Left cardiac atrium (tissue), 4 donors: ENCODE results near the gene ARHGAP26. TPM values are rescaled to one million over a fixed set of nuclear protein-coding genes. Genes with fewer than 3 reads are reported as not detected.

Experiments used
- ATAC-seq, 2 donors: fragments of 200-7000 bp; cut with Tn5 transposase; one replicate each; pipeline ENCODE4 v1.9.1; 2020; ENCODE audit warnings: mild to moderate bottlenecking in 2 of 2, moderate library complexity in 2 of 2
- DNase-seq: peaks from one replicate; pipeline ENCODE4 v3.0.0-alpha.2; 2020
- intact Hi-C, 2 donors: fragments of 100-400 bp; cut with DNase I; formaldehyde crosslinking; loops; one replicate each; pipeline versions ENCODE4 v1.14.1 to v1.15.1; 2022 to 2023
- total RNA-seq, 2 donors: library from RNA; stranded (reverse); fragmentation: NEBNext Ultra II Directional; extraction: Animal tissue kit (Norgen Biotek cat#: 25700); gene quantifications; one replicate each; pipeline ENCODE4 v1.2.1, GENCODE V29; 2021
- donor health status: DM: no; HTN: yes; CAD: no.
- donor health status: DM: no; HTN: yes; CAD: no; lungs with severe emphysema.
- donor health status: DM: yes; HTN: yes; CAD: no.
- donor health status: Dilated cardiomyopathy.

ARHGAP26 gene
- total RNA-seq, 2 donors from 2014 or later: 29.6 to 50.2 TPM

DNA sequence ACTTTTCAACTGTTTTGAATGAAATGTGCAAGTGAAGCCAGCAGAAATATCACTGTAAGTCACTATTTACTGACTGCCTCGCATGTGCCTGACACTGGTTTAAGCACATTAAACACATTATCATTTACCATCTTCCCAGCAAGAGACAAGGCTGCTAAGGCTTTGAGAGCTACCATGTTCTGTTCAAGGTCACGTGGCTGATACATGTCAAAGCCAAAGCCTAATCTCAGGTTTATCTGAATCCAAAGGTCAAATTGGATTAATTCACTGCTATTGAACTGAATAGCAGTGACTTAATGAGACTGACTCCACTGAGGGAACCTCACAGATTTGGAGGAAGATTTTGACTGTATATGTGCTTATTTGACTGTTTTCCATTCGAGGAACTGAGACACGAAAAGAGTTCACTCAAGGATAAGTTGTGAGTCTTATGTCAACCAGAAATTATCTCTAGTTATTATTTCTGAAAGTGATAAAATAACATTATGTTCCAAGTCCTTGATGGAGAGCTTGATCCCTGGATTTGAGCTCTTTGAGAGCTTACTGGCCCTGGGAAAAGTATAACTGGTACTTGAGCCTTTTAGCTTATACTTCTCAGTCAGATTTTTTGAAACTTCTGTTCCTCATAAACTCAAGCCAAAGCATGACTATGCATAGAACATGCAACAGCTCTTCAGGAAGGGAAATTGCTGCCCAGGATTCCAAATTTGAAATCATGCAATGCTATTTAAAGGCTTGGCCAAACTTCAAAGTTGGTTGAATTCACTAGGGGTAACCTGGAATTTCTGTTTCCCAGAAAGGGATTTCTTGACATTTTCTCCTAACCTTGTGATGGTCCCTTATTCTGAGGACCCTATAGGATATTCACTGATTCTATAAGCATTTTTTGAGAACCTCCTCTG lies 23.4 kb upstream of the ARHGAP26 start:
- no peak for ATAC-seq
- intact Hi-C loops: no loop called here

DNA sequence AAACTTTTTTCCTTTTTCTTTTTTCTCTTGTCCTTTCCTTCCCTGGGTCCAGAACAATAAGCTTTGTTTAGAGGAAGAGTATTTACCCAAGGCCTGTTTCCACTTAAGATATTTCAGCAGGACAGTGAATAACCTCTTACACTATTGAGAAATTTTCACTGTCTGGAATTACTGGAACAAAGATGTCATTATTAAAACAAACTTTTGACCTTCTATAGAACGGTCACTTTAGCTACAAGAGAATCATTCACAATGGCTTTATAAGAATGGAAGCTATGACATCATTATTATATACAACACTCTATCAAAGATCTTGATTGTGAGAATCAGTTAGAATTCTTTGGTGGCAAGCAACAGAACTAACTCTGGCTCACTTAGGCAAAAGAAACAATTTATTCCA lies 22.0 kb upstream of the ARHGAP26 start:
- DNase-seq: no peak
- no peak for ATAC-seq
- intact Hi-C loops: no loop called here

More for the DNA sequence above, 23.4 kb upstream of the ARHGAP26 start:
- DNase-seq: no peak

GRCh38 chr5:142748568-142749249 lies 21.5 kb upstream of the ARHGAP26 start:
- intact Hi-C loops: no loop called here

GRCh38 chr5:142749321-142749720 lies 20.9 kb upstream of the ARHGAP26 start:
- DNase-seq (no peak), ATAC-seq (peak in 1 of 2 donors; percentile 47)
- intact Hi-C loops: no loop called here

More at GRCh38 chr5:142748568-142749249, 21.5 kb upstream of the ARHGAP26 start:
- no peak for DNase-seq
- ATAC-seq: peak in 1 of 2 donors; percentile 14

GRCh38 chr5:142753116-142753631 lies 17.0 kb upstream of the ARHGAP26 start:
- ATAC-seq (peak; percentile 72 to 76), DNase-seq (peak; percentile 81)
- intact Hi-C loops: no loop called here

- DNase-seq: peak; percentile 42
- ATAC-seq: peak; percentile 6 to 75
- intact Hi-C loops: no loop called here
Measured at GRCh38 chr5:142754031-142754430, 16.1 kb upstream of the ARHGAP26 start.

DNA sequence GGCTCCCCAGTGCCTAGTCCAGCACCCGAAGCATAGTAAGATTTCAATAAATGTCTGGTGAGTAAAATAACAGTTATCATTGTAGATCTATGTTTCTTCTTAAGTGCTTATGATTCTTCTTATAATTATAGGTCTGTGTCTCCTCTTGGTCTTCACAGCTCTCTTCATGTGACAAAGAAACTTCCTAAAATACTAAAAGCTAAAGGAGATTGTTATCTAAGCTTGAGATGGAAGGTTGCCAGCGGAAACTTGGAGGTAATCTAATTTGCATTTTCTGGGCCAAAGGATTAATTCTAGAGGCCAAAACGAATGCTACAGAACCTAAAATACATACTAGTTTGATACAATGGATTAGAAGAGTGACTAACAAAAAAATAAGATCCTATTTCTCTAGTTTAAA lies 13.6 kb upstream of the ARHGAP26 start:
- DNase-seq (no peak), ATAC-seq (no peak)
- intact Hi-C loops: loop anchor here in 1 of 2 donors (5.0 kb wide), 1 partner anchor 34 kb away; no protein-coding TSS in a partner anchor

GRCh38 chr5:142757564-142757963 lies 12.6 kb upstream of the ARHGAP26 start:
- DNase-seq: no peak
- ATAC-seq: no peak
- intact Hi-C loops: loop anchor here in 1 of 2 donors (5.0 kb wide), 1 partner anchor 35 kb away; no protein-coding TSS in a partner anchor

- ATAC-seq (peak in 1 of 2 donors; percentile 68), DNase-seq (no peak)
- intact Hi-C loops: loop anchor here in 1 of 2 donors (5.0 kb wide), 1 partner anchor 36 kb away; no protein-coding TSS in a partner anchor
Measured at GRCh38 chr5:142758062-142758795, 11.9 kb upstream of the ARHGAP26 start.

DNA sequence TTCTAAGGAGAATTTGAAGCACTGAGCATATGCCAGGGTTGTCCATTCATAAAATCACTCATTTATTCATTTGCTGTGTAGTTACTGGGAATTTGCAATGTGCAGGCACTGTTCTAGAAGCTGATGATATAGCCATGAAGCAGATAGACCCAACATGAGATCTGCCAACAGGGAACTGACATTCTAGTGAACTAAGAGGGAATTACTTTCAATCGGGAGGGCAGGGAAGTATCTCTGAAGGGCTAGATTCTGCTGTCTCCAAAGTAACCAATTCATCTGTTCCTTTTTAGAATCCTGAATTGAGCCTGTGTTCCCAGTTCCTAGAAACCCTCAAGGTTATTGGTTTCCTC lies 11.4 kb upstream of the ARHGAP26 start:
- no peak for ATAC-seq
- intact Hi-C loops: loop anchor here in 1 of 2 donors (5.0 kb wide), 1 partner anchor 36 kb away; no protein-coding TSS in a partner anchor
- DNase-seq: no peak

DNA sequence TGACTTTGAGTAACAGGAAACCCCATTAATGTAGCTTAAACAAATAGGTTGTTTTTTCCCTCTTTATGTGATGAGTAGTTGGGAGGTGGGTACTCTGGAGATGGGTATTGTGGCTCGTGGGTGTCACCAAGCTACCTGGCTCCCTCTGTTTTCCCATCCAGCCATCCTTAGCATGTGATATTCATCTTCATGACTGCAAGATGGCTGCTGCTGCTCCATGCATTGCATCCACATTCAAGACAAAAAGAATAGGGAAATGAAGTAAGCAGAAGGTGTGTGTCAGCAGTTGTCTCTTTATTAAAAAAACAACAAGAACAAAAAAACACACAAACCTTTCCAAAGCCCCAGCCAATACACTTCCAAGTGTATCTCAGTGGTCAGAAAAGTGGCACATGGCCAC lies 6.5 kb upstream of the ARHGAP26 start:
- intact Hi-C loops: no loop called here
- DNase-seq (no peak), ATAC-seq (no peak)

- intact Hi-C loops: no loop called here
- ATAC-seq (no peak), DNase-seq (no peak)
Measured at GRCh38 chr5:142767178-142767577, 3.0 kb upstream of the ARHGAP26 start.

DNA sequence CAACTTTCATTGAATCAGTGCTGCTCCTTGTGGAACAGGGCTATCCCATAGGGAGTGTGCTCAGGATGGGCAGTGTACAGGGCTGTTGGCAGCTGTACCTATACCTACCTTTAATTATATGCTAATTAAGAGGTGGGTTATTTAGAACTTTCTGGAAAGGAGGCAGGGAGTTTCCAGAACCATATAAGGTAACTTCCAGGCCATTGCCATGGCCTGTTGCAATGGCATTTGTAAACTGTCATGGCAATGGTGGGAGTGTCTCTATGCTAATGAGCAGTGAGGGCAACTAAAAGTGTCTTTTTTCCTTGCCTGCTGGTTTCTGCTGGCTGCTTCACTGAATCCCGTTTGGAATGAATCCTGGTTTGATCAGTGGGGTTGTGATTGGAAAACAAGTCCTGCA lies 2.3 kb upstream of the ARHGAP26 start:
- intact Hi-C loops: no loop called here
- ATAC-seq: no peak
- DNase-seq: no peak

DNA sequence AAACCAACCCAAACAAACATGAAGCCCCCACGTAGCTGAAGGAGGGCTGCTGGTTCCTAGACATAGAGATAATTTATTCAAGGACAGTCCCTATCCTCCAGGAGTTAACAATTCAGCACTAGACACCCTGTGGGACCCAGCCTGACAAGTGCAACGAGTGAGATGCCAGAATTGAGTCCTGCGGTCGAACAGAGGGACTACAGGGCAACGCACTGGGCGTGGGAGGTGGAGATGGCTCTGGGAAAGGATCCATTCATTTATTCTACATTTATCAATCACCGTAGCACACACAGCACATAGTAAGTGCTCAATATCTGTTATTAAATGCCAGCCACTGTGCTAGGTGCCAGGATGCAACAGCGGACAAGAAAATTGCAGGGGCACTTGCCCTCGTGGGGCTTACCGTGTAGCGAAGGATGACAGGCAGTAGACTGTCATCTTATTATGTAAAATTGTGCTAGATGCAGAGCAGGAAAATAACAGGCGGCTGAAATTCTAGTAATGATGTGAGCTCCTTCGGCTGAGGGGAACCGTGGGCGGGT lies 855 bp upstream of the ARHGAP26 start:
- no peak for DNase-seq
- intact Hi-C loops: no loop called here

DNA sequence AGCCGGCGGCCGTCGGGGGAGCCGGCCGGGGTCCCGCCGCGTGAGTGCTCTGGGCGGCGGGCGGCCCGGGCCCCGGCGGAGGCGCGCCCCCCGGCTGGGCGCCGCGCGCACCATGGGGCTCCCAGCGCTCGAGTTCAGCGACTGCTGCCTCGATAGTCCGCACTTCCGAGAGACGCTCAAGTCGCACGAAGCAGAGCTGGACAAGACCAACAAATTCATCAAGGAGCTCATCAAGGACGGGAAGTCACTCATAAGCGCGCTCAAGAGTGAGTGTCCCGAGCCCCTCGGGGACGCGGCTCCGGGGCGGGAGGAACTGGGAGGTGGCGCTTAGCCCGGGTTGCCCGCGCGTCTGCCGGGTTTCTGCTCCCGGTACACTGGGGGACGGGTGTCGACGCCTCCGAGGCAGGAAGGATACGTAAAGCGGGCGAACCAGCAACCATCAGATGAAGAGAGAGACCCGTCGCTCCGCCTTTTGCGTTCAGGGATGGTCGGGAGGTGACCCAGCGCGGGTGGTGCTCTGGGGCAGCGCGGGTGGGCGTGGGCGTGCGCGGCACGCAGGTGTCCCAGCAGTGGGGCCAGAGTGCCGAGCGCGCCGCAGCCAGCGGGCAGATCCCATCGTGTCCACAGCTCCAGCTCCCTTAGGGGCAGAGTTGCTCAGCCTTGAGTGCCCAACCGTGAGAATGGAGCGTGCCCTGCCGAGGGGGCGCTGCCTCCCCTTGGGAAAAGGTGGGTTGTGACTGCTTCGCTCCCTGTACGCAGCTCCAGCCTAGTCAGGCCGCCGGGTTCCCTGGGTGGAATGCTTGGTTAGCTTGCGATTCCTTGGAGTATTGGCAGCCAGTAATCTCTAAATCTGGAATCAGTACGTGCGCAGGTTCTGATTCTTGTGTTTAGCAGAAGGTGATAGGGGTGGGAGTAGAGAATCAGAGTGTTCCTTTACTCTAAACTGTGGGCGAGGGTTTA lies 753 bp downstream of the ARHGAP26 start:
- peak; percentile 68 for DNase-seq
- intact Hi-C loops: loop anchor here (2.0 to 5.0 kb wide), 3 partner anchors 96 to 106 kb away; no protein-coding TSS in a partner anchor
- ATAC-seq: peak; percentile 9 to 21

More for the DNA sequence above, 855 bp upstream of the ARHGAP26 start:
- no peak for ATAC-seq

- intact Hi-C loops: loop anchor here (2.0 to 5.0 kb wide), 3 partner anchors 95 to 106 kb away; no protein-coding TSS in a partner anchor
- DNase-seq: no peak
- no peak for ATAC-seq
Measured at GRCh38 chr5:142771666-142772065, 1.5 kb downstream of the ARHGAP26 start.

GRCh38 chr5:142772446-142773293 lies 2.5 kb downstream of the ARHGAP26 start:
- ATAC-seq: no peak
- intact Hi-C loops: loop anchor here in 1 of 2 donors (5.0 kb wide), 1 partner anchor 105 kb away; no protein-coding TSS in a partner anchor
- no peak for DNase-seq
